ENCODE data around the gene SH3PXD2A. TPM values are rescaled to one million over a fixed set of nuclear protein-coding genes. Genes with fewer than 3 reads are reported as not detected.

Gene SH3PXD2A
- total RNA-seq, 1 experiment from 2014 or later = 4.5 TPM

DNA sequence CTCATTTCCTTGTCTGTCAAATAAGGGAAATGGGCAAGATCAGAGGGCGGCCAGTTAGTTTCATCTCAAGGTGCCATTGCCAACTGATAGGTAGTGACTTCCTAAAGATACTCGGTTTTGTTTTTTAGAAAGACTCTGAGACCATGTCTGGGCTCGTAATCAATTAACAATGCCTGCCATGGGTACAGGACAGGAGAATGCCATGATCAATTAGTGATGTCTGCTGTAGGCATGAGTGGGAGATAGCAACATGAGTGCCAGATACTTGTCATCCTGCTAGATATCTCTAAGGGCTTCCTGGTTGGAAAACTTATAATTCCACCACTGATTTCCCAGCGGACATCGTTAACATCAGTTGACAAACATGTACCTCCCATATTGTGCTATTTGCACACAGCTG lies 64.8 kb downstream of the SH3PXD2A start:
- no peak overlapping the region for H2BK5ac ChIP-seq (ENCODE audit: insufficient read length, low read length)
- no peaks in the 10 kb centered on the region for H3K9me3 ChIP-seq (ENCODE audit: control insufficient read depth, low read depth, low read length)
- H3K27me3 ChIP-seq (ENCODE audit: insufficient read depth, low read length) = no peaks in the 10 kb centered on the region
- no peak overlapping the region for H2BK15ac ChIP-seq (ENCODE audit: low read depth, low read length)
- H3K4ac ChIP-seq (ENCODE audit: low read depth, low read length) = no peak overlapping the region
- no peak overlapping the region for H3K23ac ChIP-seq (ENCODE audit: insufficient read length, low read depth, low read length)
- Mint-ChIP-seq H3K27me3 (ENCODE audit: low read depth) (peaks cover 2% of the 10 kb centered on the region; the same call in 1 of the 2 replicates), H3K36me3 (ENCODE audit: insufficient read depth in 1 of 3, low read depth in 3 of 3) (no peaks in the 10 kb centered on the region; a peak in 1 of 7 replicates), H3K4me1 (peaks cover 3% of the 10 kb centered on the region in 2 experiments), H3K4me3 (no peak overlapping the region), H3K27ac (peak overlapping the region in 1 of 3 experiments; percentile 34; a peak in 2 of 7 replicates), H3K9me3 (no peaks in the 10 kb centered on the region)
- H3K14ac ChIP-seq (ENCODE audit: insufficient read depth, low read length) = no peak overlapping the region
- H2BK120ac ChIP-seq (ENCODE audit: low read depth, low read length, poor library complexity, severe bottlenecking) = no peak overlapping the region
- H2AFZ ChIP-seq (ENCODE audit: low read length) = no peak overlapping the region
- H3T11ph ChIP-seq (ENCODE audit: low read length) = no peak overlapping the region
- no peak overlapping the region for H2BK20ac ChIP-seq (ENCODE audit: low read depth, low read length, poor library complexity, severe bottlenecking)
- no peaks in the 10 kb centered on the region for H3K4me1 ChIP-seq (ENCODE audit: insufficient read depth, low read length)
- no peak overlapping the region for H3K9ac ChIP-seq (ENCODE audit: extremely low read depth, insufficient read length, low read length)
- TF ChIP-seq CTCF (conservative IDR thresholded peaks at IDR 0.05) = no peak
- no peak overlapping the region for H2BK12ac ChIP-seq (ENCODE audit: insufficient read length, low read depth, low read length)
- no peak overlapping the region for H4K8ac ChIP-seq (replicated peaks; ENCODE audit: insufficient read length, low read depth, low read length)
- H4K91ac ChIP-seq (ENCODE audit: insufficient read length, low read depth, low read length) = no peak overlapping the region
- no peak overlapping the region for H3K4me2 ChIP-seq (ENCODE audit: insufficient read depth, insufficient read length, low read length)
- peaks cover 3% of the 10 kb centered on the region for H3K23me2 ChIP-seq (ENCODE audit: insufficient read length, low read depth, low read length, poor library complexity, severe bottlenecking)
- H3K79me2 ChIP-seq (ENCODE audit: insufficient read depth, low read length) = no peaks in the 10 kb centered on the region
- no peaks in the 10 kb centered on the region for H4K20me1 ChIP-seq (ENCODE audit: control insufficient read depth, insufficient read depth, insufficient read length)
- no peak overlapping the region for H4K5ac ChIP-seq (ENCODE audit: insufficient read length, low read depth, low read length)
- no peak overlapping the region for H3K18ac ChIP-seq (ENCODE audit: insufficient read length, low read depth, low read length)
- no peak for DNase-seq
- WGBS (ENCODE audit: extremely low coverage, insufficient read length, low lambda C conversion rate) = no CpG with 5 or more reads among the region's 5 CpGs
- no peak overlapping the region for H2AK5ac ChIP-seq (ENCODE audit: insufficient read length, low read length)
- no peaks in the 10 kb centered on the region for H3K79me1 ChIP-seq (ENCODE audit: insufficient read depth, low read depth, low read length, poor library complexity, severe bottlenecking)
- no peak overlapping the region for H3K56ac ChIP-seq (ENCODE audit: insufficient read length, low read depth, low read length)
- no peak overlapping the region for H3K27ac ChIP-seq (ENCODE audit: insufficient read length, low read depth, low read length)

Measured in H9 (cell line).